Body of pancreas (tissue), 4 donors: Measurements from ENCODE around the gene TMC8. TPM values are rescaled to one million over a fixed set of nuclear protein-coding genes. Genes with fewer than 3 reads are reported as not detected.

ENCODE experiments used
- ATAC-seq: fragments of 150-250 bp; one replicate; pipeline ENCODE4 v1.9.1; 2016
- DNase-seq, 4 donors: peaks; one replicate each; pipeline ENCODE4 v3.0.0-alpha.2; 2019
- H3K27ac ChIP-seq, 4 donors: fragments of 200-600 bp; sonication (generic); 1 replicate in 3 of 4; 2 replicates in 1 of 4; pipeline versions ENCODE4 v1.5.1 to v1.6.1; 2016 to 2019; ENCODE audit warnings: mild to moderate bottlenecking in 1 of 4, mixed read lengths in 1 of 4, moderate library complexity in 1 of 4
- H3K27me3 ChIP-seq, 2 donors: fragments of 200-600 bp; sonication (generic); one replicate each; pipeline ENCODE4 v1.6.0; 2016; ENCODE audit warnings: mild to moderate bottlenecking in 1 of 2
- H3K36me3 ChIP-seq, 2 donors: fragments of 200-600 bp; sonication (generic); replicated peaks in 1 of 2; 2 replicates each; pipeline ENCODE4 v1.5.1; 2016; ENCODE audit warnings: low read depth in 2 of 2; ENCODE audit not compliant: insufficient read depth in 1 of 2
- H3K4me1 ChIP-seq: fragments of 200-600 bp; sonication (generic); one replicate; pipeline ENCODE4 v1.6.0; 2016
- H3K4me3 ChIP-seq, 2 donors: fragments of 200-600 bp; sonication (generic); 1 replicate in 1 of 2; 2 replicates in 1 of 2; pipeline ENCODE4 v1.5.1; 2016 to 2019
- H3K9me3 ChIP-seq, 3 donors: fragments of 200-600 bp; sonication (generic); 1 replicate in 2 of 3; 2 replicates in 1 of 3; pipeline ENCODE4 v1.5.1; 2016
- POLR2A ChIP-seq, 3 donors: fragments of 450-650 bp; IDR thresholded peaks; one replicate each; pipeline ENCODE4 v1.6.1; 2016; ENCODE audit warnings: antibody characterized with exemption in 3 of 3, mild to moderate bottlenecking in 2 of 3
- WGBS, 2 donors: methylation state at CpG; one replicate each; pipeline ENCODE4 v1.1.5; 2017; 5-methylcytosine and 5-hydroxymethylcytosine counted together
- intact Hi-C: fragments of 100-400 bp; cut with DNase I; formaldehyde crosslinking; loops from one replicate; pipeline ENCODE4 v1.15.1; 2023
- total RNA-seq, 2 donors: library from RNA; depleted of rRNA; stranded (reverse); fragments of >200 nt; gene quantifications; one replicate each; pipeline ENCODE4 v1.1.0, GENCODE V29; 2016
- TF ChIP-seq, protein P1 (sequence below), 7 experiments: fragments of 450-650 bp in 4 of 7; fragments of 200-600 bp in 3 of 7; sonication (generic) in 3 of 7; IDR thresholded peaks; one replicate each; pipeline ENCODE4 v1.5.1; 2016 to 2019; ENCODE audit warnings: antibody characterized with exemption in 7 of 7

The TMC8 gene
- total RNA-seq, 2 donors from 2014 or later = 1.6 to 3.3 TPM

DNA sequence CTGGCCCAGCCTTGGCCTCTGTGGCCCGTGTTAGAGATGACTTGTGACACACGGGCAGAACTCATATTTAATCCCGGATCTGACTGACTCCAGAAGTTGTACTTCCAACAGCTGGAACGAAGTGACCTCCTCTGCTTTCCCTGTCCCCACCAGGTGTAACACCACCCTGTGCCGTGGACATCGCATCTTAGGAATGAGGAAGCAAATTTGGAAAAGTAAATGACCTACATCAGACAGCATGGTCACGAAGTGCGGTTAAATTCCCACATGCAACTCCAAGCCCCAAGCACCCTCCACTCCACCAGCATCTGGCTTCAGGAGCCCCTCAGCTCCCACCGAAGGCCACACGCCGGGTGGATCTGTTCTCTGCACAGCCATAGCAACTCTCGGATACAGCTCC, 53.3 kb downstream of the TMC8 start:
- TF ChIP-seq POLR2A (IDR thresholded peaks at IDR 0.05) = no peak
- TF ChIP-seq, protein P1, sequence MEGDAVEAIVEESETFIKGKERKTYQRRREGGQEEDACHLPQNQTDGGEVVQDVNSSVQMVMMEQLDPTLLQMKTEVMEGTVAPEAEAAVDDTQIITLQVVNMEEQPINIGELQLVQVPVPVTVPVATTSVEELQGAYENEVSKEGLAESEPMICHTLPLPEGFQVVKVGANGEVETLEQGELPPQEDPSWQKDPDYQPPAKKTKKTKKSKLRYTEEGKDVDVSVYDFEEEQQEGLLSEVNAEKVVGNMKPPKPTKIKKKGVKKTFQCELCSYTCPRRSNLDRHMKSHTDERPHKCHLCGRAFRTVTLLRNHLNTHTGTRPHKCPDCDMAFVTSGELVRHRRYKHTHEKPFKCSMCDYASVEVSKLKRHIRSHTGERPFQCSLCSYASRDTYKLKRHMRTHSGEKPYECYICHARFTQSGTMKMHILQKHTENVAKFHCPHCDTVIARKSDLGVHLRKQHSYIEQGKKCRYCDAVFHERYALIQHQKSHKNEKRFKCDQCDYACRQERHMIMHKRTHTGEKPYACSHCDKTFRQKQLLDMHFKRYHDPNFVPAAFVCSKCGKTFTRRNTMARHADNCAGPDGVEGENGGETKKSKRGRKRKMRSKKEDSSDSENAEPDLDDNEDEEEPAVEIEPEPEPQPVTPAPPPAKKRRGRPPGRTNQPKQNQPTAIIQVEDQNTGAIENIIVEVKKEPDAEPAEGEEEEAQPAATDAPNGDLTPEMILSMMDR (IDR thresholded peaks at IDR 0.05) = no peak
- Histone ChIP-seq H3K27ac (peak overlapping the region; percentile 73 to 89 (median 79)), H3K9me3 (no peaks in the 10 kb centered on the region), H3K36me3 (no peaks in the 10 kb centered on the region), H3K4me3 (no peak overlapping the region), H3K27me3 (no peaks in the 10 kb centered on the region), H3K4me1 (peaks cover 68% of the 10 kb centered on the region)
- no peak for DNase-seq
- no peak for ATAC-seq
- WGBS, 2 donors = 60 to 67% methylated on average over 9 to 12 of the region's 12 CpGs
- intact Hi-C loops = no loop called here

DNA sequence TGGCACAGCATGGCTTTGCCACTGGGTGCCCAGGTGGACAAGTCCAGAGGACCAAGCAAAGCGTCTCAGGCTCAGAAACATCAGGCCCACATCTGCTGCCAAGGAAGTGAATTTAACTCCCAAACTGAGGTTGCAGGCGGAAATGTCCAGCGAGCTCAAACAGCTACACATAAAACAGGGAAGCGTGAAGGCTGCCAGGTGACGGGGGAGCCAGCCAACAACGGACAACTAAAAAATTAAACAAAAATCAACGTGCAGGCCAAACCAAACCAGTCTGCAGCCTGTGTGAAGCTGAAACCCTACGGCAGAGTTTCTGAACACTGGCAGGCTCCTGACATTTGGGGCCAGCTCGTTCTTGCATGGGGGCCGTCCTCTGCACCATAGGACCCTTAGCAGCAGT, 53.8 kb downstream of the TMC8 start:
- Histone ChIP-seq H3K27me3 (no peaks in the 10 kb centered on the region), H3K4me3 (no peak overlapping the region), H3K4me1 (peaks cover 72% of the 10 kb centered on the region), H3K27ac (peak overlapping the region; percentile 73 to 89 (median 79)), H3K9me3 (no peaks in the 10 kb centered on the region), H3K36me3 (no peaks in the 10 kb centered on the region)
- intact Hi-C loops = no loop called here
- no peak for ATAC-seq
- no peak for TF ChIP-seq POLR2A (IDR thresholded peaks at IDR 0.05)
- TF ChIP-seq, protein P1 (IDR thresholded peaks at IDR 0.05) = no peak
- 13 to 18% methylated on average over 5 to 10 of the region's 10 CpGs for WGBS, 2 donors
- peak; percentile 57 to 80 (median 74) for DNase-seq

- peak in 2 of 3 donors; percentile 16 to 40 for TF ChIP-seq POLR2A (IDR thresholded peaks at IDR 0.05)
- TF ChIP-seq, protein P1 (IDR thresholded peaks at IDR 0.05) = no peak
- 10 to 22% methylated on average over 9 of the region's 9 CpGs for WGBS, 2 donors
- Histone ChIP-seq H3K9me3 (no peaks in the 10 kb centered on the region), H3K27ac (peak overlapping the region; percentile 73 to 89 (median 79)), H3K36me3 (no peaks in the 10 kb centered on the region), H3K4me3 (no peak overlapping the region), H3K27me3 (no peaks in the 10 kb centered on the region), H3K4me1 (peaks cover 77% of the 10 kb centered on the region)
- ATAC-seq (peak; percentile 3), DNase-seq (peak in 3 of 4 donors; percentile 52 to 62 (median 57))
- intact Hi-C loops = no loop called here
Observed at GRCh38 chr17:78184868-78185267, 54.3 kb downstream of the TMC8 start.

DNA sequence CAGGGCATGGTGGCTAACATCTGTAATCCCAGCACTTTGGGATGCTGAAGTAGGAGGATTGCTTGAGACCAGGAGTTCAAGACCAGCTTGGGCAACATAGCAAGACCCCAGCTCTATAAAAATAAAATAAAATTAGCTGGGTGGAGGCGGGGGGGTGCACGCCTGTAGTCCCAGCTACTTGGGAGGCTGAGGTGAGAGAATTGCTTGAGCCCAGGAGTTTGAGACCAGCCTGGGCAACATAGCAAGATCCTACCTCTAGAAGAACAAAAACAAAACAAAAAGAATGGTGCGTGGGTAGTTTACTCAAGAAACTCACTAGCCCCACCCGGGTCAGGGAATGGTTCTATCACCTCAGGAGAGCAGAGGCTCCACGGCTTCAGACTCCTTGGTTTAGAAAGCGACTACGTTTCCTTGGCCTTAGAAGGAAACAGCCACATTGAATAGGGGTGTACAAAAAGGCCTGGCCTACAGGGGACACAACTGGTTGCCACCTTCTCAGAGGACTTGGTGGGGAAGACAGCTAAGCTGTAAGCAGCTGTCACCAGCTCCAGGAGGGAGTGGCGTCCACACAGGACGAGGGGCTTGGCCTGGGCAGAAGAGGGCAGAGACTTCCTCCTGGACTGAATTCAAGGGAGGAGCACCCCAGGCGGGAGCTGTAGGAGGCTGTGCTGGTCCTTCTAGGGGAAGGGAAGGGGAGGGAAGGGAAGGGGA, 55.6 kb downstream of the TMC8 start:
- DNase-seq = peak in 1 of 4 donors; percentile 50
- Histone ChIP-seq H3K27me3 (no peaks in the 10 kb centered on the region), H3K4me1 (peaks cover 90% of the 10 kb centered on the region), H3K27ac (peak overlapping the region in 3 of 4 donors; percentile 62 to 89 (median 85)), H3K36me3 (no peaks in the 10 kb centered on the region), H3K9me3 (no peaks in the 10 kb centered on the region), H3K4me3 (no peak overlapping the region)
- ATAC-seq = no peak
- 52 to 60% methylated on average over 7 to 10 of the region's 10 CpGs for WGBS, 2 donors
- no peak for TF ChIP-seq POLR2A (IDR thresholded peaks at IDR 0.05)
- TF ChIP-seq, protein P1 (IDR thresholded peaks at IDR 0.05) = no peak
- intact Hi-C loops = no loop called here
